GM23248 (cell line): Measurements from ENCODE around the gene PCTP.

Source experiments
- EZH2 ChIP-seq: fragments of 200-600 bp; sonication (generic); IDR thresholded peaks from 2 replicates; pipeline ENCODE4 v1.6.1; 2018; ENCODE audit warnings: antibody characterized with exemption, mild to moderate bottlenecking; ENCODE audit not compliant: insufficient read depth, poor library complexity, severe bottlenecking
- EZH2phosphoT487 ChIP-seq: fragments of 200-600 bp; sonication (generic); IDR thresholded peaks from 2 replicates; pipeline ENCODE4 v1.6.1; 2018; ENCODE audit warnings: antibody characterized with exemption, moderate library complexity, mild to moderate bottlenecking, low read depth; ENCODE audit not compliant: insufficient read depth

- no peak for TF ChIP-seq EZH2
- no peak for TF ChIP-seq EZH2phosphoT487
These were observed 7.3 kb downstream of the PCTP start for GRCh38 chr17:55758171-55758570.
